RWPE1 (cell line): ENCODE results near the gene MERTK.

Experiments
- CTCF ChIA-PET: fragments of 350-600 bp; sonication (Branson Sonifier 250); formaldehyde crosslinking; extraction: SDS; loops from one replicate; lab custom pipeline; 2021; lab: Yijun Ruan, JAX
- POLR2A ChIA-PET: fragments of 400-600 bp; formaldehyde crosslinking; extraction: SDS; loops from one replicate; lab custom pipeline; 2020; ENCODE audit warnings: antibody characterized with exemption; ENCODE audit not compliant: low non-redundant PET; lab: Yijun Ruan, JAX
- DNase-seq: peaks from one replicate; pipeline ENCODE4 v3.0.0; 2012; ENCODE audit warnings: low spot score
- H3K27ac ChIP-seq: fragments of 450-650 bp; 2 replicates; pipeline ENCODE4 v1.5.1; 2017
- CTCF ChIP-seq: fragments of 450-650 bp; conservative IDR thresholded peaks from 2 replicates; pipeline ENCODE4 v1.5.1; 2017; ENCODE audit warnings: low read depth, mild to moderate bottlenecking

MERTK gene

GRCh38 chr2:112048236-112048592 is 149.8 kb downstream of the MERTK start:
- no peak overlapping the region for H3K27ac ChIP-seq

GRCh38 chr2:112048887-112049286 is 150.5 kb downstream of the MERTK start:
- H3K27ac ChIP-seq = no peak overlapping the region
- DNase-seq = peak; percentile 29
- POLR2A ChIA-PET = no interaction called here
- CTCF ChIA-PET = interaction anchor here (0.7 to 2.5 kb wide), 4 partner anchors 23 to 209 kb away, joined by 3 to 12 read pairs (median 4); no protein-coding TSS in a partner anchor
- TF ChIP-seq CTCF = peak; percentile 85

More at GRCh38 chr2:112048236-112048592, 149.8 kb downstream of the MERTK start:
- POLR2A ChIA-PET = no interaction called here
- DNase-seq = no peak
- CTCF ChIA-PET = interaction anchor here (0.6 to 2.5 kb wide), 4 partner anchors 21 to 160 kb away, joined by 3 to 12 read pairs (median 4); partner anchors contain the start of gene MERTK
- TF ChIP-seq CTCF = no peak

GRCh38 chr2:112050316-112050715 is 151.9 kb downstream of the MERTK start:
- H3K27ac ChIP-seq = no peak overlapping the region
- POLR2A ChIA-PET = no interaction called here
- no peak for DNase-seq
- no peak for TF ChIP-seq CTCF
- CTCF ChIA-PET = interaction anchor here (0.8 to 1.9 kb wide), 4 partner anchors 153 to 912 kb away, joined by 3 to 5 read pairs (median 4); no protein-coding TSS in a partner anchor

GRCh38 chr2:112053917-112054846 is 155.8 kb downstream of the MERTK start:
- ChIA-PET POLR2A (interaction anchor here (1.1 kb wide), 1 partner anchor 115 kb away, joined by 4 read pairs; no protein-coding TSS in a partner anchor), CTCF (interaction anchor here (0.5 kb wide), 1 partner anchor 165 kb away, joined by 3 read pairs; no protein-coding TSS in a partner anchor)
- no peak for TF ChIP-seq CTCF
- peak overlapping the region; percentile 94 for H3K27ac ChIP-seq
- peak; percentile 95 for DNase-seq

GRCh38 chr2:112054847-112055729 is 156.7 kb downstream of the MERTK start, which contains the start of gene TMEM87B:
TMEM87B (plus strand) TSS chr2:112055269; CDS start chr2:112055592, 323 bp downstream.
- TF ChIP-seq CTCF = no peak
- ChIA-PET POLR2A (interaction anchor here (0.6 to 1.1 kb wide), 2 partner anchors 116 to 189 kb away, joined by 3 to 4 read pairs; no protein-coding TSS in a partner anchor), CTCF (interaction anchor here (0.5 to 0.6 kb wide), 3 partner anchors 257 to 1335 kb away, joined by 3 to 4 read pairs (median 3); no protein-coding TSS in a partner anchor)
- peak within 1 kb of the TSS; percentile 98 for H3K27ac ChIP-seq
- DNase-seq = peak; percentile 94
